Left colon (tissue), 2 donors: ENCODE measurements around the gene NLRP3. TPM values are rescaled to one million over a fixed set of nuclear protein-coding genes. Genes with fewer than 3 reads are reported as not detected.
"Not testable (repeated sequence)": the region's sequence is repeated elsewhere in the genome, so short reads cannot be mapped to it uniquely, and the experiment has no call there.

Experiments used
- ATAC-seq: fragments of 200-7000 bp; cut with Tn5 transposase; one replicate; pipeline ENCODE4 v1.9.1; 2020; ENCODE audit warnings: mild to moderate bottlenecking, moderate library complexity
- DNase-seq, 2 donors: peaks; one replicate each; pipeline ENCODE4 v3.0.0-alpha.2; 2020
- intact Hi-C, 2 donors: fragments of 100-400 bp; cut with DNase I in 1 of 2; cut with micrococcal nuclease in 1 of 2; formaldehyde crosslinking; loops; one replicate each; pipeline versions ENCODE4 v1.11.2 to v1.14.0; 2022; cut with DNase I, micrococcal nuclease
- long read RNA-seq: library from polyadenylated mRNA; unstranded; transcript quantifications from one replicate; pipeline ENCODE4 v2.0.0, GENCODE V29; 2021
- total RNA-seq, 2 donors: library from RNA; stranded (reverse); fragmentation: NEBNext Ultra II Directional; extraction: Animal tissue kit (Norgen Biotek cat#: 25700); gene quantifications; one replicate each; pipeline ENCODE4 v1.2.1, GENCODE V29; 2021
- donor health status: DM: no; HTN: no; CAD: no.
- donor health status: DM: yes; HTN: yes; CAD: no.

NLRP3 gene
- 1 to 10 TPM in 1 of 2 donors, under 1 TPM in 1; 0.61 to 2.7 TPM for total RNA-seq
- long read RNA-seq, result 0 reads

DNA sequence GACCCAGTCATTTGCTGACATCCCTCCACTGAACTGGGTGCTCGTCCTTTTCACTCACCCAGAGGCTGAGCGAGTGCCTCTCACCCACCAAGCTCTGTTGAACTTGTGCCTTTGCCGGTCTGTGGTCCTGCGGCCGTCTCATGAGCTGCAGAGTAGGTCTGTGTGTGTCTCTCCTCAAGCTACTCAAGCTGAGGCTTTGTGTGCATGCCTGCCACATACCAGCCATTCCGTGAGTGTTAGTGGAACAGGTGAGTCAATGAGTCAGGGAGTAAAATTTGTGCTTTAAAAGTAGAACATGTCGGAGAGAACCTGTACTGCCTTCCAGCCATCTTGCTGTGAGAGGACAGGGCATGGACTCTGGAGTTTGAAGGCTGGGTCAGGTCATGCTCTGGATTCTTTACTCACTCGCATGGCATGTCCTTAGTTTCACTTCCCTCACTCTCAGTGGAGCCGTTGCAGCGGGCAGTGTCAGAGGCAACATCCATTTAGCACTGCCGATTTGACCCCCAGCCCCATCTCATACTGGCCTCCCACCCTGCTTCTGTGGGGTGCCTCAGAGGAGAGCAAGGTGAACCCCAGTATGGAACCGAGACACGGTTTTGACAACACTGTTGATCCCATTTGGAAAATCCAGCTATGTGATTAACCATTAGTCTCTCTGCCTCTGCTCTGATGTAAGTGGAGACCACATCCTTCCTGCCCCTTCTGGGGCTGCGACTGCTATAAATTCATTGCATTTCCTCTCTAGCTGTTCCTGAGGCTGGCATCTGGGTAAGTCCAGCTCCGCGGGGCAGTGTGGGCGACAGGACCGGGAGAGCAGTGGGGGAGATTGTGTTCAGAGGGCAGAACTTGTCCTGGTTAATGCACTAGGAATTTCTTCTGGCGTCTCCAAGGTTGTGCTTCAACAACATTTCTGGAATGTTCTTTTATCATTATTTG lies at the start of gene NLRP3:
Gene NLRP3 (plus strand): TSS at position 751 of the 939 bp plus-strand sequence. CDS start 2,628 bp downstream, outside the sequence.
- no peak for ATAC-seq
- peak in 1 of 2 donors; percentile 44 for DNase-seq
- intact Hi-C loops, result no loop called here

DNA sequence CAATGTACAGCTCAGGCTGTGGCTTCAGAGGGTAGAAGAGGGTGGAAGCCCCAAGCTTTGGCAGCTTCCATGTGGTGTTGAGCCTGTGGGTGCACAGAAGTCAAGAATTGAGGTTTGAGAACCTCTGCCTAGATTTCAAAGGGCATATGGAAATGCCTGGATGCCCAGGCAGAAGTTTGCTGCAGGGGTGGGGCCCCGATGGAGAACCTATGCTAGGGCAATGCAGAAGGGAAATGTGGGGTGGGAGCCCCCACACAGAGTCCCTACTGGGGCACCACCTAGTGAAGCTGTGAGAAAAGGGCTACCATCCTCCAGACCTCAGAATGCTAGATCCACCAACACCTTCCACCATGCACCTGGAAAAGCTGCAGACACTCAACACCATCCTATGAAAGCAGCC lies 49.6 kb upstream of the NLRP3 start:
- intact Hi-C loops, DNase-seq: not testable (repeated sequence)

GRCh38 chr1:247366926-247367645 lies 48.9 kb upstream of the NLRP3 start:
- ATAC-seq (no peak), DNase-seq (no peak)
- intact Hi-C loops, result no loop called here

More for the DNA sequence above, 49.6 kb upstream of the NLRP3 start:
- ATAC-seq, result not testable (repeated sequence)

- intact Hi-C loops, result no loop called here
- ATAC-seq (no peak), DNase-seq (no peak)
Observed at GRCh38 chr1:247367786-247368422, 48.1 kb upstream of the NLRP3 start.

- no peak for DNase-seq
- intact Hi-C loops, result no loop called here
- no peak for ATAC-seq
Observed at GRCh38 chr1:247368490-247369145, 47.4 kb upstream of the NLRP3 start.

DNA sequence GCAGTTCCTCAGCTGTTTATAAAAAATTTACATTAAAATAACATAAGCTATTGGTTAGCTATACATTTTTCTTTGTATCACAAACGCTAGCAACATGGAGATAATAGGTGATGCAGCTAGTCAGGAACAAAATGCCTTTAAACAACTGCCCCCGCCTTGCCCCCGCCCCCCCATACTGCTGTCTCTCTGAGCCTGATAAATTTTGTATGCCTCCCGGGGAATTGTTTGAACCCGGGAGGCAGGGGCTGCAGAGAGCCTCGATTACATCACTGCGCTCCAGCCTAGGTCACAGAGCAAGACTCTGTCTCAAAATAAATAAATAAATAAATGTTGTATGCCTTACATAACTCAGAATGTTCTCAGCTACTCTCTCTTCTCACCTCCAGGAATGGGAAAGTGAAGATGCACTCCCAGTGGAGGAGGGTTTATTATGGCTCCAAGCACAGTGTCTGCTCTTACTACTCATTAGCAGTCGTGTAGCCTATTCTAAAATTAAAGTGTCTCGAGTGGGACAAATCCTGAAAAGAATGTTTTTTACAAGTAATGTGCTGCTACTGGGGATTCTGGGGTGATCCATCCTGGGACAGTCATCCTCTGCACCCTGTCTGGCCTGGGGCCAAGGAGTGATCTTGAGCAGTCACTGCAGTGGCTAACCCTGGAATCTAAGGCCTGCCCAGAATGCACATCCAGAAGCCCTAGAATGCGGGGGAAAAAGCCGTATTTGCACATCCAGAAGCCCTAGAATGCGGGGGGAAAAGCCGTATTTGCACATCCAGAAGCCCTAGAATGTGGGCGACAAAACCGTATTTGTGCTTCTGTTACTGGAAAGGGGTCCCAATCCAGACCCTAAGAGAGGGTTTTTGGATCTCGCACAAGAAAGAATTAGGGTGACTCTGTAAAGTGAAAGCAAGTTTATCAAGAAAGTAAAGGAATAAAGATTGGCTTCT lies 44.9 kb upstream of the NLRP3 start:
- intact Hi-C loops, result no loop called here
- ATAC-seq (no peak), DNase-seq (no peak)

DNA sequence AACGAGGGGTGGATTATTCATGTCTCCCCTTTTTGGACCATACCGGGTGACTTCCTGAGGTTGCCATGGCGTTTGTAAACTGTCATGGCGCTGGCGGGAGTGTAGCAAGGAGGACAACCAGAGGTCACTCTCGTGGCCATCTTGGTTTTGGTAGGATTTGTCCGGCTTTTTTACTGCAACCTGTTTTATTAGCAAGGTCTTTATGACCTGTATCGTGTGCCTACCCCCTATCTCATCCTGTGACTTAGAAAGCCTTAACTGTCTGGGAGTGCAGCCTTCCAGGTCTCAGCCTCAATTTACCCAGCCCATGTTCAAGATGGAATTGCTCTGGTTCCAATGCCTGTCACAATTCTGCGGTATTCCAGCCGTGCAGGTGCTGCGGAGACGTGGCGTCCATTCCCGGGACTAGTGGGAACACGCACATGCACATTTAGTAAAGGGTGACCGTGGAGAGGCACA lies 44.1 kb upstream of the NLRP3 start:
- ATAC-seq (no peak), DNase-seq (no peak)
- intact Hi-C loops, result no loop called here

- peak in 1 of 2 donors; percentile 71 for DNase-seq
- intact Hi-C loops, result no loop called here
- peak; percentile 71 for ATAC-seq
Observed at GRCh38 chr1:247373721-247374141, 42.2 kb upstream of the NLRP3 start.

DNA sequence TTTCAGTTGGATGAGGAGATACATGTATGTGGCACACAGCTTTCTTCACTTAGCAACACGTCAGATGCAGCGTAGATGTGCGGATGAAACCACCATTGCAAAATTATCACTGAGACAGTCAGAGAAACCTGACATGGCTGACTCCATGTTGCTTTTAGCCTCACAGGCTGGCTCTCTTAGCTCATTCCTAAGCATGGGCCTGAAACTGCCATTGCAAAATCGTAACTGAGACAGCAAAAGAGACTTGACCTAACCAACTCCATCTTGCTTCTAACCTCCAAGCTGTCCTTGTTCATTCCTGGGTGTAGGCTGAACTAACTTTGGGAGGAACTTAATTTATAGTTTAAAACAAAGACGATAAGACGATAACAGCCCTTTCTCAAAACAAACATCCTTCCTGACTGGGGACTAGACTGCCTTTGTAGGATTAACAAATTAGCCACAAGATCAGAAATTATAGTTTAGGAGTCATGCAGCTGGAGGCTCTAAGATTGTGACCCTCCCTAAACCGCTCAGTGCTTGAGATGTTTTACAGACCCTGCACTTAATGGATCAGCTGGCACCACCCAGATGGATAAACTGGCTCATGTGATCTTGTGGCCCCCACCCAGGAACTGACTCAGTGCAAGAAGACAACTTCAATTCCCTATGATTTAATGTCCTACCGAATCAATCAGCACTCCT lies 41.2 kb upstream of the NLRP3 start:
- intact Hi-C loops, DNase-seq, ATAC-seq: not testable (repeated sequence)

GRCh38 chr1:247375747-247376146 lies 40.2 kb upstream of the NLRP3 start:
- ATAC-seq (no peak), DNase-seq (no peak)
- intact Hi-C loops, result no loop called here

DNA sequence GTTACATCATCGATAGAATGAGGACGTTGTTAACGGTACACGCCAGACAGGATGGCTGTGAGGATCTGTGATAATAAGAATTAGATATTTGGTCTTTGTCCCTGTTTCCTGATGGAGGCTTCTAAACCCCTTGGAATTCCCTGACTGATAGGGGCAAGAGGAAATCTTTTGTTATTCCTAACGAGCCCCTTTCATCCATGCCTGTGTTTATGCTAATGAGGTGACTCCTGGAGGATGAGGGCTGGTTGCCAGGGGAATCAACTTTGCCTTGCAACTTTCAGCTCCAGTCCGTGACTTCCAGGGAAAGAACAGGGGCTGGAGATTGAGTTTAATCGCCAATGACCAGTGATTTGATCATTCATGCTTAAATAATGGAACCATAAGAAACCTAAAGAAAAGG lies 39.3 kb upstream of the NLRP3 start:
- intact Hi-C loops, result no loop called here
- ATAC-seq (no peak), DNase-seq (no peak)

- ATAC-seq, DNase-seq, intact Hi-C loops: not testable (repeated sequence)
Observed at GRCh38 chr1:247377656-247378055, 38.3 kb upstream of the NLRP3 start.

- no peak for ATAC-seq
- no peak for DNase-seq
- intact Hi-C loops, result no loop called here
Observed at GRCh38 chr1:247378334-247379073, 37.5 kb upstream of the NLRP3 start.

GRCh38 chr1:247385283-247385682 lies 30.7 kb upstream of the NLRP3 start:
- intact Hi-C loops, result no loop called here
- DNase-seq (no peak), ATAC-seq (no peak)

DNA sequence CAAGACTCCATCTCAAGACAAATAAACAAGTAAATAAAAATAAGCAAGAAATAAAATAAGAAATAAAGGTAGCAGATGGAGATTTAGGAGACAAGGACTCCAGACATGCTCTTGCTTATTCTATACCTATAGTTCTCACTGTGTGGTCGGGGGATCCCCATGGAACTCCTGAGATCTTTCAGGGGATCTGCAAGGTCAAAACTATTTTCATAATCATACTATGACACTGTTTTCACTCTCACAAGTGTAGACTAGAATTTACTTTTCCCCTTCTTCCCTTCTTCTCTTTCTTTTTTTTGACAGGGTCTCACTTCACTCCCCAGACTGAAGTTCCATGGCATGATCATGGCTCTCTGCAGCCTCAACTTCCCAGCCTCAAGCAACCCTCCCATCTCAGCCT lies 29.8 kb upstream of the NLRP3 start:
- intact Hi-C loops, result no loop called here
- ATAC-seq, result no peak
- DNase-seq, result no peak

- ATAC-seq, result no peak
- intact Hi-C loops, result no loop called here
Observed at GRCh38 chr1:247386687-247387086, 29.3 kb upstream of the NLRP3 start.

More at GRCh38 chr1:247386687-247387086, 29.3 kb upstream of the NLRP3 start:
- DNase-seq, result no peak
